Activated T-cell treated with anti-CD3 and anti-CD28 coated beads, Interleukin-2, amount 50 U/mL, for 48 hours (primary cell): ENCODE measurements around the gene MREG.

Experiments
- DNase-seq, 2 experiments: peaks; one replicate each; pipeline ENCODE4 v3.0.0-alpha.2; 2020

Gene MREG

GRCh38 chr2:215915441-215915840 is 97.9 kb downstream of the MREG start:
- DNase-seq: no peak

- no peak for DNase-seq
These were observed 98.6 kb downstream of the MREG start for GRCh38 chr2:215914777-215915165.

GRCh38 chr2:215914054-215914776 is 99.1 kb downstream of the MREG start:
- no peak for DNase-seq

GRCh38 chr2:215912299-215912842 is 101.0 kb downstream of the MREG start:
- no peak for DNase-seq

GRCh38 chr2:215911301-215912085 is 101.9 kb downstream of the MREG start:
- no peak for DNase-seq

- no peak for DNase-seq
These were observed 103.2 kb downstream of the MREG start for GRCh38 chr2:215910180-215910579.

GRCh38 chr2:215907147-215907546 is 106.2 kb downstream of the MREG start:
- DNase-seq: no peak

- DNase-seq: no peak
These were observed 106.9 kb downstream of the MREG start for GRCh38 chr2:215906458-215906857.

GRCh38 chr2:215905691-215906090 is 107.7 kb downstream of the MREG start:
- DNase-seq: no peak

- no peak for DNase-seq
These were observed 109.2 kb downstream of the MREG start for GRCh38 chr2:215904101-215904500.

- DNase-seq: no peak
These were observed 110.1 kb downstream of the MREG start for GRCh38 chr2:215903203-215903602.

- no peak for DNase-seq
These were observed 111.6 kb downstream of the MREG start for GRCh38 chr2:215901796-215902195.

- no peak for DNase-seq
These were observed 112.5 kb downstream of the MREG start for GRCh38 chr2:215900843-215901242.

- no peak for DNase-seq
These were observed 113.1 kb downstream of the MREG start for GRCh38 chr2:215900203-215900611.

GRCh38 chr2:215899141-215900074 is 113.9 kb downstream of the MREG start:
- DNase-seq: no peak

GRCh38 chr2:215898363-215898762 is 115.0 kb downstream of the MREG start:
- DNase-seq: no peak

GRCh38 chr2:215896921-215897320 is 116.4 kb downstream of the MREG start:
- no peak for DNase-seq

GRCh38 chr2:215895330-215895729 is 118.0 kb downstream of the MREG start:
- DNase-seq: no peak
